OCI-LY3 (cell line): Measurements from ENCODE around the gene FFAR3.

Experiments used
- H2AFZ ChIP-seq: fragments of 200-600, 300-600 bp; shearing (Covaris generic); 2 replicates; pipeline ENCODE4 v1.6.0; 2014; ENCODE audit warnings: antibody characterized with exemption, low read depth, low read length
- H3K27ac ChIP-seq: fragments of 200-600, 300-600 bp; sonication (generic); 2 replicates; pipeline ENCODE4 v1.5.1; 2014; ENCODE audit warnings: mild to moderate bottlenecking, low read length, moderate library complexity, mixed read lengths
- H3K27me3 ChIP-seq: fragments of 200-600, 300-600 bp; sonication (generic); 2 replicates; pipeline ENCODE4 v1.6.1; 2014; ENCODE audit warnings: low read depth, low read length, mixed read lengths
- H3K36me3 ChIP-seq: fragments of 200-600, 300-600 bp; sonication (generic); replicated peaks from 2 replicates; pipeline ENCODE3; 2014; ENCODE audit warnings: low read depth, low read length, mixed read lengths
- H3K4me1 ChIP-seq: fragments of 300-600, 200-600 bp; sonication (generic); 2 replicates; pipeline ENCODE4 v1.6.1; 2014; ENCODE audit warnings: low read length, mixed read lengths
- H3K4me2 ChIP-seq: fragments of 200-600, 300-600 bp; sonication (generic); 2 replicates; pipeline ENCODE4 v1.6.1; 2014; ENCODE audit warnings: low read length, mixed read lengths
- H3K4me3 ChIP-seq: fragments of 300-600, 200-600 bp; sonication (generic); 2 replicates; pipeline ENCODE4 v1.5.1; 2014; ENCODE audit warnings: antibody characterized with exemption, mild to moderate bottlenecking, low read length, moderate library complexity
- H3K79me2 ChIP-seq: fragments of 300-600, 200-600 bp; shearing (Covaris generic); 2 replicates; pipeline ENCODE4 v1.6.1; 2014; ENCODE audit warnings: mild to moderate bottlenecking, low read length, mixed read lengths
- H3K9ac ChIP-seq: fragments of 300-600, 200-600 bp; shearing (Covaris generic); 2 replicates; pipeline ENCODE4 v1.6.0; 2014; ENCODE audit warnings: mild to moderate bottlenecking, low read length, moderate library complexity
- H3K9me3 ChIP-seq: fragments of 200-600, 300-600 bp; shearing (Covaris generic); 2 replicates; pipeline ENCODE4 v1.6.1; 2014; ENCODE audit warnings: low read length, mixed read lengths; ENCODE audit not compliant: insufficient read depth
- H4K20me1 ChIP-seq: fragments of 200-600, 300-600 bp; sonication (generic); 2 replicates; pipeline ENCODE4 v1.6.1; 2016; ENCODE audit warnings: low read length, mixed read lengths; ENCODE audit not compliant: insufficient read depth
- EZH2phosphoT487 ChIP-seq: fragments of 200-600 bp; shearing (Covaris generic); IDR thresholded peaks from 2 replicates; pipeline ENCODE4 v1.6.1; 2018; ENCODE audit warnings: antibody characterized with exemption, mixed run types, low read depth
- TF ChIP-seq, protein P1 (sequence below): fragments of 200-600, 300-600 bp; sonication (generic); IDR thresholded peaks from 2 replicates; pipeline ENCODE4 v1.5.1; 2014; ENCODE audit warnings: antibody characterized with exemption, low read length, low read depth

The FFAR3 gene

DNA sequence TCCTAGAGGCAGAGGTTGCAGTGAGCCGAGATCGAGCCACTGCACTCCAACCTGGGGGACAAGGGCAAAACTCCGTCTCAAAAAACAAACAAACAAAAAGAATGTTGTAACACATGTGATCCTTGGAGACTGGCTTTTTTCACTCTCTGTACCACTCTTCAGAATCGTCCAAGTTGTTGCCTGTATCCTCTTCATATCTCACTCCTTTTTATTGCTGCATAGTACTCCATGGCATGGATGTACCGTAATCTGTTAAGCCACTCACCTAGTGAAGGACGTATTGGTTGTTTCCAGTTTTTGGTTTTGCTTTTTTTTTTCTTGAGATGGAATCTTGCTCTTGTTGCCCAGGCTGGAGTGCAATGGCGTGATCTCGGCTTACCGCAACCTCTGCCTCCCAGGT lies 36.2 kb upstream of the FFAR3 start:
- TF ChIP-seq EZH2phosphoT487, result no peak
- TF ChIP-seq, protein P1, sequence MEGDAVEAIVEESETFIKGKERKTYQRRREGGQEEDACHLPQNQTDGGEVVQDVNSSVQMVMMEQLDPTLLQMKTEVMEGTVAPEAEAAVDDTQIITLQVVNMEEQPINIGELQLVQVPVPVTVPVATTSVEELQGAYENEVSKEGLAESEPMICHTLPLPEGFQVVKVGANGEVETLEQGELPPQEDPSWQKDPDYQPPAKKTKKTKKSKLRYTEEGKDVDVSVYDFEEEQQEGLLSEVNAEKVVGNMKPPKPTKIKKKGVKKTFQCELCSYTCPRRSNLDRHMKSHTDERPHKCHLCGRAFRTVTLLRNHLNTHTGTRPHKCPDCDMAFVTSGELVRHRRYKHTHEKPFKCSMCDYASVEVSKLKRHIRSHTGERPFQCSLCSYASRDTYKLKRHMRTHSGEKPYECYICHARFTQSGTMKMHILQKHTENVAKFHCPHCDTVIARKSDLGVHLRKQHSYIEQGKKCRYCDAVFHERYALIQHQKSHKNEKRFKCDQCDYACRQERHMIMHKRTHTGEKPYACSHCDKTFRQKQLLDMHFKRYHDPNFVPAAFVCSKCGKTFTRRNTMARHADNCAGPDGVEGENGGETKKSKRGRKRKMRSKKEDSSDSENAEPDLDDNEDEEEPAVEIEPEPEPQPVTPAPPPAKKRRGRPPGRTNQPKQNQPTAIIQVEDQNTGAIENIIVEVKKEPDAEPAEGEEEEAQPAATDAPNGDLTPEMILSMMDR, result no peak
- Histone ChIP-seq H3K36me3 (no peaks in the 10 kb centered on the region), H3K9me3 (peaks cover 6% of the 10 kb centered on the region; the same call in 1 of the 2 replicates), H3K4me3 (no peak overlapping the region), H2AFZ (no peak overlapping the region), H3K79me2 (no peaks in the 10 kb centered on the region), H3K4me2 (no peak overlapping the region), H4K20me1 (no peaks in the 10 kb centered on the region), H3K27ac (no peak overlapping the region), H3K27me3 (peaks cover 14% of the 10 kb centered on the region; the same call in 1 of the 2 replicates), H3K4me1 (peaks cover 40% of the 10 kb centered on the region), H3K9ac (no peak overlapping the region)

DNA sequence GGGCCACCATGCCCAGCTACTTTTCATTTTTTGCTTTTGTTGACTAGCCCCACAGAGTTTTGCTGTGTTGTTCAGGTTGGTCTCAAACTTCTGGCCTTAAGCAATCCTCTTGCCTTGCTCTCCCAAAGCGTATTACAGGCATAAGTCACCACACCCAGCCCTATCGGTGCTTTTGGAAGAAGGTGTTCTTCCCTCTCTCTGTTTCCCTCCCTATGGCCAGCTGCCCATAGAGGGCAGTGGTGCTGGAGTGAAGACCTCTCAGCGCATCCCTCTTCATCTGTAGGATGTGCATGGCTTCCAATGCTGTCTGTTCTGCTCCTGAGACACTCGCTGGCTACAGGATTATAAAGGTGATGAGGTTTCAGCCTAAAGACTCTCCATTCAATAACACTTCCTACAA lies 30.6 kb upstream of the FFAR3 start:
- H3K4me3 ChIP-seq, result no peak overlapping the region
- H4K20me1 ChIP-seq, result peaks cover 7% of the 10 kb centered on the region; the same call in 1 of the 2 replicates
- H3K79me2 ChIP-seq, result peaks cover 37% of the 10 kb centered on the region
- no peak overlapping the region for H3K4me2 ChIP-seq
- H3K36me3 ChIP-seq, result peaks cover 28% of the 10 kb centered on the region
- H3K9me3 ChIP-seq, result 0 out of 2 replicates have a peak, but pooled peaks cover 4% of the 10 kb centered on the region
- H3K27me3 ChIP-seq, result 0 out of 2 replicates have a peak, but pooled peaks cover 3% of the 10 kb centered on the region
- H3K27ac ChIP-seq, result no peak overlapping the region
- TF ChIP-seq EZH2phosphoT487, result no peak
- TF ChIP-seq, protein P1, result peak; percentile 47
- H3K9ac ChIP-seq, result no peak overlapping the region
- no peak overlapping the region for H2AFZ ChIP-seq
- peaks cover 59% of the 10 kb centered on the region for H3K4me1 ChIP-seq

GRCh38 chr19:35328851-35329285 lies 29.4 kb upstream of the FFAR3 start, which contains the start of gene CD22:
CD22 (plus strand) TSS chr19:35329187; CDS start chr19:35332041, 2,854 bp downstream.
- Histone ChIP-seq H3K27me3 (no peaks in the 10 kb centered on the region), H3K9ac (peak within 1 kb of the TSS; percentile 88), H3K4me3 (peak within 1 kb of the TSS; percentile 82), H3K27ac (peak within 1 kb of the TSS; percentile 86), H4K20me1 (peaks cover 19% of the 10 kb centered on the region), H2AFZ (peak within 1 kb of the TSS; percentile 58), H3K36me3 (peaks cover 40% of the 10 kb centered on the region), H3K9me3 (0 out of 2 replicates have a peak, but pooled peaks cover 4% of the 10 kb centered on the region), H3K79me2 (peaks cover 49% of the 10 kb centered on the region), H3K4me2 (peak within 1 kb of the TSS; percentile 91), H3K4me1 (peaks cover 62% of the 10 kb centered on the region)
- no peak for TF ChIP-seq EZH2phosphoT487
- TF ChIP-seq, protein P1, result no peak

- no peaks in the 10 kb centered on the region for H3K27me3 ChIP-seq
- peak overlapping the region; percentile 91 for H3K4me2 ChIP-seq
- peak overlapping the region; percentile 86 for H3K27ac ChIP-seq
- peaks cover 62% of the 10 kb centered on the region for H3K4me1 ChIP-seq
- no peak overlapping the region for H2AFZ ChIP-seq
- H3K9ac ChIP-seq, result peak overlapping the region; percentile 88
- H3K79me2 ChIP-seq, result peaks cover 54% of the 10 kb centered on the region
- peaks cover 20% of the 10 kb centered on the region for H4K20me1 ChIP-seq
- peaks cover 45% of the 10 kb centered on the region for H3K36me3 ChIP-seq
- H3K9me3 ChIP-seq, result 0 out of 2 replicates have a peak, but pooled peaks cover 4% of the 10 kb centered on the region
- peak overlapping the region; percentile 82 for H3K4me3 ChIP-seq
- TF ChIP-seq, protein P1, result no peak
- no peak for TF ChIP-seq EZH2phosphoT487
Observed at GRCh38 chr19:35329323-35329722, 28.9 kb upstream of the FFAR3 start.
